Neural cell (in vitro differentiated cells): Measurements from ENCODE around the gene ZNF586.

ENCODE experiments used
- CTCF ChIP-seq: fragments of 450-650 bp; IDR thresholded peaks from 2 replicates; pipeline ENCODE4 v1.5.1; 2014; ENCODE audit warnings: antibody characterized with exemption, mild to moderate bottlenecking, moderate library complexity; ENCODE audit not compliant: poor library complexity, severe bottlenecking
- EZH2 ChIP-seq: fragments of 200-600, 300-800 bp; shearing (Covaris generic), sonication (generic); IDR thresholded peaks from 2 replicates; pipeline ENCODE4 v1.6.1; 2014; ENCODE audit warnings: antibody characterized with exemption, low read length, borderline replicate concordance, mild to moderate bottlenecking; ENCODE audit not compliant: insufficient read depth, poor library complexity, severe bottlenecking
- POLR2AphosphoS5 ChIP-seq: IDR thresholded peaks from 2 replicates; pipeline ENCODE4 v1.6.1; 2012
- RAD21 ChIP-seq: fragments of 450-650 bp; conservative IDR thresholded peaks from 2 replicates; pipeline ENCODE4 v1.6.1; 2014; ENCODE audit warnings: antibody characterized with exemption, mild to moderate bottlenecking, moderate library complexity
- REST ChIP-seq: IDR thresholded peaks from 2 replicates; pipeline ENCODE4 v1.6.1; 2012; ENCODE audit warnings: borderline replicate concordance
- TAF1 ChIP-seq: IDR thresholded peaks from 2 replicates; pipeline ENCODE4 v1.6.1; 2012; ENCODE audit warnings: low read depth

- peak; percentile 60 for TF ChIP-seq CTCF
- peak; percentile 45 for TF ChIP-seq RAD21
- no peak for TF ChIP-seq EZH2
- TF ChIP-seq TAF1, result peak; percentile 32
- TF ChIP-seq REST, result no peak
- TF ChIP-seq POLR2AphosphoS5, result peak; percentile 79
These were observed 50.1 kb downstream of the ZNF586 start for GRCh38 chr19:57819475-57820148.
